HG03135 (cell line): ENCODE results near the gene RETREG2.

Experiments
- ATAC-seq: cut with Tn5 transposase; IDR thresholded peaks from one replicate; pipeline ENCODE4 v1.9.1; 2021; ENCODE audit warnings: mild to moderate bottlenecking, moderate library complexity; ENCODE audit not compliant: unreplicated experiment

The RETREG2 gene

GRCh38 chr2:219213026-219213415 lies 34.9 kb downstream of the RETREG2 start:
- ATAC-seq, result no peak

- ATAC-seq, result no peak
Measured at GRCh38 chr2:219213486-219214071, 35.5 kb downstream of the RETREG2 start.

- no peak for ATAC-seq
Measured at GRCh38 chr2:219214141-219214540, 36.1 kb downstream of the RETREG2 start.

- no peak for ATAC-seq
Measured at GRCh38 chr2:219214786-219215185, 36.7 kb downstream of the RETREG2 start.

- no peak for ATAC-seq
Measured at GRCh38 chr2:219215871-219216534, 37.9 kb downstream of the RETREG2 start.

GRCh38 chr2:219216535-219216915 lies 38.5 kb downstream of the RETREG2 start:
- ATAC-seq, result no peak

GRCh38 chr2:219218217-219218731 lies 40.2 kb downstream of the RETREG2 start:
- ATAC-seq, result peak; percentile 11

- peak; percentile 70 for ATAC-seq
Measured at GRCh38 chr2:219218732-219219701, 40.9 kb downstream of the RETREG2 start, which contains the start of gene ABCB6. Gene ABCB6, minus strand, starts transcription at chr2:219218958. Its CDS starts 285 bp downstream, at chr2:219218673.

GRCh38 chr2:219219784-219220532 lies 41.9 kb downstream of the RETREG2 start:
- ATAC-seq, result no peak

GRCh38 chr2:219220652-219221402 lies 42.8 kb downstream of the RETREG2 start:
- no peak for ATAC-seq

GRCh38 chr2:219221957-219222518 lies 44.0 kb downstream of the RETREG2 start:
- ATAC-seq, result no peak

- ATAC-seq, result no peak
Measured at GRCh38 chr2:219223831-219224610, 45.9 kb downstream of the RETREG2 start.

- ATAC-seq, result no peak
Measured at GRCh38 chr2:219225350-219225749, 47.3 kb downstream of the RETREG2 start.

GRCh38 chr2:219228041-219228910 lies 50.2 kb downstream of the RETREG2 start:
- no peak for ATAC-seq

GRCh38 chr2:219228911-219229304 lies 50.8 kb downstream of the RETREG2 start:
- ATAC-seq, result peak; percentile 5

- ATAC-seq, result peak; percentile 98
Measured at GRCh38 chr2:219229305-219230058, 51.4 kb downstream of the RETREG2 start, which contains the start of the genes ANKZF1 and ATG9A. Gene ANKZF1, plus strand, starts transcription at chr2:219229806. Its CDS starts 452 bp downstream, at chr2:219230258. Gene ATG9A, minus strand, starts transcription at chr2:219229636. Its CDS starts 1,612 bp downstream, at chr2:219228024.

- no peak for ATAC-seq
Measured at GRCh38 chr2:219230059-219230540, 52.0 kb downstream of the RETREG2 start.
